Esophagus squamous epithelium (tissue), 4 donors: Measurements from ENCODE around the gene ASTL.

Experiments
- CTCF ChIP-seq, 6 experiments: fragments of 450-650 bp in 4 of 6; fragments of 200-600 bp in 2 of 6; sonication (generic) in 2 of 6; IDR thresholded peaks; one replicate each; pipeline ENCODE4 v1.5.1; 2016 to 2019; ENCODE audit warnings: antibody characterized with exemption in 6 of 6, mild to moderate bottlenecking in 4 of 6, moderate library complexity in 4 of 6
- POLR2A ChIP-seq, 4 donors: fragments of 450-650 bp; IDR thresholded peaks; one replicate each; pipeline ENCODE4 v1.6.1; 2017; ENCODE audit warnings: antibody characterized with exemption in 4 of 4, mild to moderate bottlenecking in 4 of 4, moderate library complexity in 3 of 4

- no peak for TF ChIP-seq CTCF (IDR thresholded peaks at IDR 0.05)
- no peak for TF ChIP-seq POLR2A (IDR thresholded peaks at IDR 0.05)
Measured at GRCh38 chr2:96118698-96119388, 19.5 kb downstream of the ASTL start.
